Choroid plexus epithelial cell (primary cell): ENCODE results near the gene ETV1.

Experiments used
- DNase-seq: peaks from one replicate; pipeline ENCODE4 v3.0.0-alpha.2; 2010; ENCODE audit warnings: low read depth
- H3K4me3 ChIP-seq: 2 replicates; pipeline ENCODE4 v1.5.1; 2011; ENCODE audit warnings: low read depth, mild to moderate bottlenecking, control low read depth, low read length, moderate library complexity
- CTCF ChIP-seq: conservative IDR thresholded peaks from 2 replicates; pipeline ENCODE4 v1.5.1; 2011; ENCODE audit warnings: low read depth, mild to moderate bottlenecking, control low read depth, inconsistent platforms, low read length, moderate library complexity

ETV1 gene

DNA sequence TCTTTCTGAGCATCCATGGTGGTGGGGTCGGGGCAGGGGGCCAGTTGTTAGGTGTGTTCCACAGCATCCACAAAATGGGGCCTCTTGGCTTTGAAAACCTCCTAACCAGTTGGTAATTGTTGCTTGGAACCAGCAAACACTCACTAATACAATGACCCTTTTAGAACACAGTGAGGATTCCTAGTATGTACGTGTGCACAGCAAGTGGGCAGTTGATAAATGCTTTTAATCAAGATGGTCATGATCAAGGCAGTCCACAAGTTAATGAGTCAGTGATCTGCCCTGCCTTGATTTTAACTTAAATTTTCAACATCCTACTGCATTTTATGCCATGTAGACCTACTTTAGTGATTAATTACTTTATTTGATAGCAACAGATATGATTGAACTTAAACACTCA, 103.1 kb downstream of the ETV1 start:
- TF ChIP-seq CTCF = no peak
- no peak for DNase-seq
- no peak overlapping the region for H3K4me3 ChIP-seq

GRCh38 chr7:13882051-13882450, 107.4 kb downstream of the ETV1 start:
- no peak for TF ChIP-seq CTCF
- H3K4me3 ChIP-seq = no peak overlapping the region

DNA sequence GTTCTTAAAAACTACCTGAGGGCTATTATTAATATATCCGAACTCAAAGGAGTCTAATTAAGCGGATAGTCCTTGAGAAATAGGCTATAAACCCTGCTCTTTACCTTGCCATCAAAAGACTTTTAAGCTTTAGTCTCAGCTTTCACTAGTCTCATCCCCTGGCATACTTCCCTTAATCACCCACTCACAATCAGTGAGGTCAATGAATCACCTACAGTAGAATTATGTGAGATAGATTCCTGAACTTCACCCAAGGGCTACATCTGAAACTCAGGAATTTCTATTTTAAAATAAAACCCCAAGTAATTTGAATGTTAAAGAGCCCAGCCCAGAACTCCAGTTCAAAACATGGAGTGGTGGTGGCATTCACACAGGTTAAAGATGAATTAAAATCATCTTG, 108.7 kb downstream of the ETV1 start:
- H3K4me3 ChIP-seq = no peak overlapping the region
- peak; percentile 62 for DNase-seq
- no peak for TF ChIP-seq CTCF

More at GRCh38 chr7:13882051-13882450, 107.4 kb downstream of the ETV1 start:
- DNase-seq = no peak

DNA sequence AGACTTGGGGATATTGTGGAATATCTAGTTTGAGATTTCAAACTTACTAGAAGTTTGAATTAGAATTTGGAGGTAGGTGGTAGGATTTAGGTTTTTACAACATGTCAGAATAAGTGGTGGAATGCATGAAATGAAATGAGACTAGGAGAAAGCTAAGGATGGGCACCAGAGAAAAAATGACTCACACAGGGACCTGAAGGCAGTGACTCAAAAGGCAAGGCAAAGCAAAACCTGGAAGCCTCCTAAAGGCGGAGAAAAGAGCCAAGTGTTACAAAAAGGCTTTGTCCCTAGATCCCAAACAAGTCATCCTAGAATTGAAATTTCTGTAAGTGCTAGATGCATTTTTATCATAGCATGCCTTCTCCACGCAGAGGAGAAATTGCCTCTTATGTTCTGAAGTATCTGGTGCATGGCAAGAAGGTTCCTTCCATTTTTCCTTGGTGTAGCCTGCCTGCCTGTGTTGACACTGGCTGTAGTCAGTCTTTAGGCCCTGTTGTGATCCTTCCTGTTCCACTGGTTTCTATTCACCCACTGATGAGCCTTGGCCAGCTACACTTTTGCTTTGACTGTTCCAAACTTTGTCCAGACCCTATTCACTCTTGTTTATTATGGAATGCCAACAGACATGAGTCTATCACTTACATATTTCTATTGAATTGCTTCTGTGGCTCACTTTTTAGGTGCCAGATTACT, 109.3 kb downstream of the ETV1 start:
- TF ChIP-seq CTCF = no peak
- H3K4me3 ChIP-seq = no peak overlapping the region
- no peak for DNase-seq

- no peak overlapping the region for H3K4me3 ChIP-seq
- DNase-seq = no peak
- no peak for TF ChIP-seq CTCF
Measured at GRCh38 chr7:13879143-13879542, 110.3 kb downstream of the ETV1 start.

DNA sequence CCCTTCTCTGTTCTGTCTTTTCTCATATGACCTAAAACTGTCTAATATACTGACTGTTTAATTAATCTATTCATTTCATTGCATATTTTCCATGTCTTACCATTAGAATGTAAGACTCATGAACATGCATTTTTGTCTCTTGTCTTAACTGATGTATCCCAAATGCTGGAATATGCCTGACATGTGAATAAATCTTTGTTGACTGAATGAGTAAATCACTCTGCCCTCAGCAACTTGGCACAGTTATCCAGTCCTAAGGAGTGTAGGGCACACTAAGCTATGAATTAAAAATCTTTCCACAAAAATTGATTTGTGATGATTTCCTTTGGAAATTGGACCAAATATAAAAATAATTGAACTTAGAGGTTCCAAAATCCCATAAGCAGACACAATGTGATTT, 111.3 kb downstream of the ETV1 start:
- DNase-seq = no peak
- no peak overlapping the region for H3K4me3 ChIP-seq
- no peak for TF ChIP-seq CTCF

DNA sequence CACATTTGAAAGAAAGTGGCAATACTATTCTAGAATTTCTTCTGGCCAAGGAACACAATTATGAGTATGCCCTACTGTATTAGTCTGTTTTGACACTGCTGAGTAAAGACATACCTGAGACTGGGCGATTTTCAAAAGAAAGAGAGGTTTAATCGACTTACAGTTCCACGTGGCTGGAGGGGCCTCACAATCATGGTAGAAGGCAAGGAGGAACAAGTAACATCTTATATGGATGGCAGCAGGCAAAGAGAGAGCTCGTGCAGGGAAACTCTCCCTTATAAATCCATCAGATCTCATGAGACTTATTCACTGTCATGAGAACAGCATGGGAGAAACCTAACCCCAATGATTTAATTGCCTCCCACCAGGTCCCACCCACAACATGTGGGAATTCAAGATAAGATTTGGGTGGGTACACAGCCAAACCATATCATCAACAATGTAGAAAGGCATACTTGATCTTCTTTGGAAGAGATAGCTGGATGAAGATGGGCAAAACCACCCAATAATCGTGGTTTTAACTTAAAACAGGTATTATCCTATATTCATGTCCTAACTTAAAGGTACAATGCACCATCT, 113.9 kb downstream of the ETV1 start:
- no peak for TF ChIP-seq CTCF
- no peak overlapping the region for H3K4me3 ChIP-seq
- no peak for DNase-seq
